GM19463 (cell line): ENCODE measurements around the gene KCNMB4.
"Not testable (repeated sequence)": the region's sequence is repeated elsewhere in the genome, so short reads cannot be mapped to it uniquely, and the experiment has no call there.

Source experiments
- ATAC-seq: cut with Tn5 transposase; IDR thresholded peaks from one replicate; pipeline ENCODE4 v1.9.1; 2021; ENCODE audit warnings: mild to moderate bottlenecking, moderate library complexity; ENCODE audit not compliant: unreplicated experiment

KCNMB4 gene

GRCh38 chr12:70367258-70368141 lies 1.4 kb downstream of the KCNMB4 start:
- ATAC-seq = no peak

- no peak for ATAC-seq
Observed at GRCh38 chr12:70372881-70373280, 6.8 kb downstream of the KCNMB4 start.

DNA sequence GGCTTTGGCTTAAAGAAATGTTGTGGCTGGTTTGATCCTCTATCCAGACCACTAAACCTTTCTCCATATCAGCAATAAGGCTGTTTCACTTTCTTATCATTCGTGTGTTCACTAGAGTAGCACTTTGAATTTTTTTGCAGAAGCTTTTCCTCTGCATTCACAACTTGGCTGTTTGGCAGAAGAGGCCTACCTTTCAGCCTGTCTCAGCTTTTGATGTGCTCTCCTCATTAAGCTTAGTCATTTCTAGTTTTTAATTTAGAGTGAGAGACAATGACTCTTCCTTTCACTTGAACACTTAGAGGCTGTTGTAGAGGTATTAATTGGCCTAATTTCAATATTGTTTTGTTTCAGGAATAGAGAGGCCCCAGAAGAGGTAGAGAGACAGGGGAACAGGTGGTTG lies 13.8 kb downstream of the KCNMB4 start:
- ATAC-seq = no peak

DNA sequence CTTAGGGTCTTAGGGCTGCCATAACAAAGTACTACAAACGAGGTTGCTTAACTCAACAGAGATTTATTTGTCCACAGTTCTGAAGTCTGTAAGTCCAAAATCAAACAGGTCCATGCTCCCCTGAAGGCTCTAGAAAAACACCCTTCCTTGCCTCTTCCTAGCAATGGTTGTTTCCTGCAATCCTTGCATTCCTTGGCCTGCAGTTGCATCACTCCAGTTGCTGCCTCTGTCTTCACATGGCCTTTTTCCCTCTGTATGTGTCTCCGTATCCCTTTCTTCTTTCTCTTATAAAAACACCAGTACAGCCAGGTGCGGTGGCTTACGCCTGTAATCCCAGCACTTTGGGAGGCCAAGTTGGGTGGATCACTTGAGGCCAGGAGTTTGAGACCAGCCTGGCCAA lies 17.4 kb downstream of the KCNMB4 start:
- ATAC-seq = no peak

DNA sequence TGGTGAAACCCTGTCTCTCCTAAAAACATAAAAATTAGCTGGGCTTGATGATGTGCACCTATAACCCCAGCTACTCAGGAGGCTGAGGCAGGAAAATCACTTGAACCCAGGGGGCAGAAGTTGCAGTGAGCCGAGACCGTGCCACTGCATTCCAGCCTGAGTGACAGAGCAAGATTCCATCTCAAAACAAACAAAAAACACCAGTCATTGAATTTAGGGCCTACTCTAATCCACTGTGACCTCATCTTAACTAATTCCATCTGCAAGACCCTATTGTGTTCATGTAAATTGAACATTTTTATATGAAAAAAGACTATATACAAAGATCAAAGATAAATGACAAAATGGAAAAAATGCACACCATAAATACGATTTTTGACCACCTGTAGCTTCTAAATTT lies 17.8 kb downstream of the KCNMB4 start:
- no peak for ATAC-seq

DNA sequence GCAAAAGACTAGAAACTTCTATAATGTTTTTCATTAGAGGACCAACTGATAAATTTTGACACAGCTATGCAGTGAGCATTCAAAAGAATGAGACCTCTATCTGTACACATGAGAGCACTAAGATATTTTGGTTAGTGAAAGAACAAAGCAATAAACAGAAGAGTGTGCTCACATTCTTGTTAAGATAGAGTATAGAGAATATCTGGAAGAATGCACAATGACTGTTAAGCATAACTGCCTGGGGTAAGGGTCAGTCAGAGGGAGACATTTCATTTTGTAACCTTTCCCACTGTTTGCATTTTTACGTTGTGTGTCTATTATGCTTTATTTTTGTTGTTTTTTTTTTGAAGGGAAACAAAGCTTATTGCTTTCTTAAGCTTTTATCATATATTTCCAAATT lies 20.7 kb downstream of the KCNMB4 start:
- ATAC-seq = no peak

DNA sequence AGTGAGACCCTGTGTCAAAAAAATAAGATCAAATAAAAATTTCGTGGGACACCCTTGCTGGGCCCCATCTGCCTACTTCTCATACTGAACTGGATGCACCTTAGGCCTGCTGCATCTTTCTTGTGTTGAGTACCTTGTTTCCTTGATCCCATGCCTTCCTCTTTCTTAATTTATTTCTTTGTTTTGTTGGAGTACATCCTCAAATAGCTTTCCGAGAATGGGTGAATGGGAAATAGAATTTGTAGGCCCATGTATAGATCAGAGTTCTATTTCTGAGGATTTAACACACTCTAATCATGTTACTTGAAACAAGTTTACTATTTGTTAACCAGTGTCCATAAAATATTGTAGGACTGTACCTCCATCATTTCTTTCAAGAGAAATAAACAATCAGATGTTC lies 23.6 kb downstream of the KCNMB4 start:
- ATAC-seq = no peak

- ATAC-seq = not testable (repeated sequence)
Observed at GRCh38 chr12:70392631-70393030, 26.5 kb downstream of the KCNMB4 start.

DNA sequence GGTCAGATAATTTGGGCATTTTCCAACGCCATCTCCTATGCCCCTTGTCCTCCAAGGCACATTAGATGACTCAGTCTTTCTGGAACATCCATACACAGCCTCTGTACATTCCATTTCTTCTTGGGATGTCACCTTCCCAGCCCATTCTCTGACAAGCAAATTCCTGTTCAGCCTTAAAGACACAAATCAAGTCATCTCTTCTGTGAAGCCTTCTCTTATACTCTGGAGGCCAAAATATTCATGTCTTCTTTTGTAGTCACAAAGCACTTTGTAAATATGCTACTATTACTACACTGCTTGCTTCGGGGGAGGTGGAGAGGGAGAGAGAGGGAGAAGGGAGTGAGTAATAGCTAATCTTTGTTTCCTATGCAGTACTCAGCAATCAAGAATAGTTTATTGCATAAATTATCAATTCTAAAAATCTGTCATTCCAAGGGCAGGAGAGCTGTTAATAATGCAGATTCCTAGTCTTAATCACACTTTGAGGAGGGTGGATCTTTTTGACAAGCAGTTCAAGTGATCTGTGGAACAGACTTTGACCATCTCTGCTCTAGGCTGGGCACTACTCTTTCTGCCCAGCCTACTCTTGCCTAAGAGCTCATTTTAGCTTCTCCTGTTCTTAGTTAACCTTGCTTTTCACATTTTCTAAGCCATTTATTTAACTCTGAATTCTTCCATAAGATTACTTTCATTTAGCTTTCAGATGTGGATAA lies 27.9 kb downstream of the KCNMB4 start:
- no peak for ATAC-seq

DNA sequence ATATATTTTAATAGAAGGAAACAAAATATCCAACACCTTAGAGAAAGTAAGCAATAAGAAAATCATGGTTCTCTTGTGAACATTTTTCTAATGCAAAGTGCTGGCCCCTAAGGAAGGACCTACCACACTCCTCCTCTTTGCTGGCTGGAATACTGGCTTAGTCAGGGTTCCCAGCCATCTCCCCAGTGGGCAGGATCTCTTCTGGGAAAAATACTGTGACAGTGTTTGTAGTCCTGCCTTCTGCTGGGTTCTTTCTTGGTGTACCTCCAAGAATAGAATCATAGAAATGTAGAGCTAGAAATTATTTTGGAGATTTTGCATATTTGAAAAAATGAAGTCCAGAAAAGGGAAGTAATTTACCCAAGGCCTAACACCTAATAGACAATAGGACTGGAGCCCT lies 31.9 kb downstream of the KCNMB4 start:
- no peak for ATAC-seq

- ATAC-seq = no peak
Observed at GRCh38 chr12:70398862-70399261, 32.8 kb downstream of the KCNMB4 start.

GRCh38 chr12:70399311-70399710 lies 33.2 kb downstream of the KCNMB4 start:
- no peak for ATAC-seq

GRCh38 chr12:70400124-70400523 lies 34.0 kb downstream of the KCNMB4 start:
- no peak for ATAC-seq

DNA sequence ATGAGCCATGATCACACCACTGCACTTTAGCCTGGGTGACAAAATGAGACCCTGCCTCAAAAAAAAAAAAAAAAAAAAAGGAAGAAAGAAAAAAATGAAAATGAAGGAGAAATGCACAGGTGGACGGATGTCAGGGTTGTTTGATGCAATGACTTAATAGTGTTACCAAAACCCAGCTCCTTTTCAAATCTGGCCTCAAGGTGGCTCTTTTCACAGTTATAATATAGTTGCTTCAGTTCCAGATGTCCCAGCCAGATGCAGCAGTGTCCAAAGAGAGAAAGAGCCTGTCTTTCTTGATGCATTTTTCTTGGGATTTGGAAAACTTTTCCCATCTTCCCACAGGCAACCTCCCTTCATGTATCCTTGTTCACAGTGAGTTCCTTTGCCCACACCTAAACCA lies 36.5 kb downstream of the KCNMB4 start:
- ATAC-seq = no peak

- ATAC-seq = no peak
Observed at GRCh38 chr12:70403826-70404225, 37.7 kb downstream of the KCNMB4 start.

DNA sequence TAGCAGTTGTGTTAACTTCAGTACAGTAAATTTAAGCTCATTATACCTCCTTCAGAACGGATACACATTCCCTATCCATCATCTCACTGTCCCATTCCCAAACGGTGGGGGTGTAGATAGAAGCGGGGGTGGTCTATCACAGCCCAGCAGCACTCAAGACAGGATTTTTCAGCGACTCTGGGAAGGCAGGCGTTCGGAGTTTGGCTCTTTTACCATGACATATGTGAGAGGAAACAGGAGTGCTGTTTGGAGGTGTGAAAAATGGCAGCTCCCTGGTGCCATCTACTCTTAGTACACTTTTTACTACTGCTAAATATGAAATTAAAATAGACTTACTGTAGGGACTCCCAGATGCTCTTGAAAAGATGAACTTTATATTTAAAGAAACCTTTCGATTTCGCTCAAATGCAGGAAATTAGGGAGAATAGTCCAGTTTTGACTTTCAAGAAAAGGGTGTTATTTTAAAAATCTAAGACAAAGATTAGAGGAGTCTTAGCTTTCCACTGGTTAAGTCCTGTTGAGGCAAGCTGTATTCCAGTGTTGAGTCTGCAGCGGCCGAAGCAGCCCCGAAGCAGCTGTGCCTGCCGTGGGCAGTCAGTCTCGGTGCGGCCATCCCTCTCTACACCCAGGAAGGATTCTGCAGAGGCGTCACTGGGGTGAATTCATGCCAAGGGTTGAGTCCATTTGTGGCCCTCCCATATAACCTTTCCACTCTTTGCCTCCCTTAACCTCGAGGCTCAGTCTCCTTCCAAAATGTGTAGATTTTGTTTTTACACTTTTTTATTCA lies 42.1 kb downstream of the KCNMB4 start:
- ATAC-seq = no peak

DNA sequence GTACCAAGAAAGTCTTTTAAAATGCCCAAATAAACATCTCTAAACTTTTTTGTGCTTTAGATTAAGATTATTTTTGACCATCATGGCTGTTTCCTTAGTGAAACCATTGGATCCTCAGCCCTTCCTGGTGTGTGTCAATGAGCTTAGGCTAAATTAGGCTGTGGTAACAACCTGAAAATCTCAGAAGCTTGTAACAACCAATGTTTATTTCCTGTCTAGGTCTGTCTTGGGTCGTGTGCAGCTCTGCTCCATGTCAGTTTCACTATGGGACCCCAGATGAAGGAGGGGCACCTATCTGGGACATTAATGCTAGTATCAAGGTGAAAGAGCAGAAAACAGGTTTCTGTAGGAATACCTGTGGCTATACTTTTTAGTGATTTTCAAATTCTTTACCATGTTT lies 49.9 kb downstream of the KCNMB4 start:
- no peak for ATAC-seq

- no peak for ATAC-seq
Observed at GRCh38 chr12:70417121-70417520, 51.0 kb downstream of the KCNMB4 start.

- ATAC-seq = no peak
Observed at GRCh38 chr12:70418101-70418500, 52.0 kb downstream of the KCNMB4 start.

GRCh38 chr12:70422631-70423030 lies 56.5 kb downstream of the KCNMB4 start:
- no peak for ATAC-seq

DNA sequence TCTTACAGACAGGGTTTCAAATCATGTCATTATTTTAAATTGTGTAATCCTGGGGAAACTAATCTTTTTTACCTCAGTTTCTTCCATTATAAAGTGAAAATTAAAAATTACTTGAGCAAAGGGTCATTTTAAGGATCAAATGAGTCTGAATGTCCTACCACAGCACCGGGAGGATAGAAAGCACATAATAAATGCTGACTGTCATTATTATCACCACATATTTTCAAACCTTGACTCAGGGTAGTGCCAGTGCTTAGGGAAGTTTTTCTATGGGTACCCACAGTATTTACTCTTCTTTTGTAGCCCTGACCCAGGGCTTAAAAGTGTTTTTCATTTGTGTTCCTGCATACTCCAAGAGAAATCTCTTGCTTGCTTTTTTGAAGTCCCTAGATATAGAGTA lies 60.5 kb downstream of the KCNMB4 start:
- no peak for ATAC-seq

- ATAC-seq = no peak
Observed at GRCh38 chr12:70427611-70428010, 61.5 kb downstream of the KCNMB4 start.
